Middle frontal gyrus (tissue), 1 donor: ENCODE measurements around the gene TIMM8B.
"Not testable (repeated sequence)": the region's sequence is repeated elsewhere in the genome, so short reads cannot be mapped to it uniquely, and the experiment has no call there.

ENCODE experiments used
- DNase-seq: peaks from one replicate; pipeline ENCODE4 v3.0.0-alpha.2; 2015; ENCODE audit warnings: low spot score; ENCODE audit errors: extremely low spot score

TIMM8B gene

DNA sequence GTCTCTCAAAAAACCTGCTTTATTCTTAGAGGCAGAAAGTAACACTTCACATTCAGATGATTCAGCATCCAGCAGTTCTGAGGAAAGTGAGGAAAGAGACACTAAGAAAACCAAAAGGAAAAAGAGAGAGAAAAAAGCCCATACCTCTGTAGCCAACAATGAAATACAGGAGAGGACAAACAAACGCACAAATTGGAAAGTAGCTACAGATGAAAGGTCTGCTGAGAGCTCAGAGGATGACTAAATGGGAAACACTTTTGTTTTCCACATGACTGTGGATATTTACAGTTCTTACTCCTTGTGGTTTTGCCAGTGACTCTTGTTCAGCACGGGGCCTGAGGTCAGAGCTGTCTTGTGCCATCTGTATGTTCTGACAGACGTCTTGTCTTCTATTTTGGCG is 3.8 kb downstream of the TIMM8B start:
- no peak for DNase-seq

DNA sequence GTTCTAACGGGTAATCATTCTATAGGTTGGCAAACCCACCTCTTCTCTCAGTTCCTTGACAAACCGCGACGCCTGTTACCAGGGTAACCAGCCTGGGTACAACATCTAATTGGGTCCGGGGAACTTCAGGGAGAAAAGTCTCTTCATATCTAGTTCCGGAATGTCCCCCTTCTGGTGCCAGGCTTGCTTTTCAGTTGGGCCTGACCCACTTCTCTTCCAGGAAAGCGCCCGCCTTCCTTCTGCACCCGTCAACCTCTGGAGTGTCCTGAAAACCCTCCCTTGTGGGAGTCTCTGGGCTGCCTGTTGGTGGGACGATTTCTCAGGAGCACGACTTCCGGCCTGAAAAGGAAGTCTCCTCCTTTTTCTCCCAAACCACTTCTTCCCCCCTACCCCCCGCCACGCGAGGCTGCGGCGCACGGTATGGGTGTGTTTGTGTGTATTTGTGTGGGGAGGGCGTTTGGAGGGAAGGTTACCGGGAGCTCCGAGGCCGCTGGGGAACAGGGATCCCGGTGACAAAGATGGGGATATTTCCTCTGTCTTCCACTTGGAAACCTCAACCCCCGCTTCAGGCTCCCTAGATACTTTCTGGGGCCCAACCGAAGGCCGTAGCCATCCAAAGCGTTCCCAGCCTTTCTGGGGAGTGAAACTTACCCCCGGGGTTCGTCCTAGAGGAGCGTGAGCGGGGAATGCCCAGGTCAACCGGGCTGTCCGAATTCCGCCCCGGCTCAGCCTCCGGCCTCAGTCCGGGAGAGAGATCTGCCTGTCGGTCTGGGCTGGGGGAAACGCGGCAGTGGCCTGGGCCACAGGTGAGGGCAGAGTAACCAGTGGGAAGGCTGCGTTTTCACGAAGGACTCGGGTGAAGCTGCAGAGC is 12.4 kb downstream of the TIMM8B start, which contains the start of the genes NKAPD1 and PIH1D2:
Gene NKAPD1 (plus strand): TSS at position 359 of the 871 bp plus-strand sequence. CDS start 1,276 bp downstream, outside the sequence.
Gene PIH1D2 (minus strand): TSS at position 77 of the 871 bp plus-strand sequence. CDS start 843 bp downstream, outside the sequence.
- peak; percentile 40 for DNase-seq

DNA sequence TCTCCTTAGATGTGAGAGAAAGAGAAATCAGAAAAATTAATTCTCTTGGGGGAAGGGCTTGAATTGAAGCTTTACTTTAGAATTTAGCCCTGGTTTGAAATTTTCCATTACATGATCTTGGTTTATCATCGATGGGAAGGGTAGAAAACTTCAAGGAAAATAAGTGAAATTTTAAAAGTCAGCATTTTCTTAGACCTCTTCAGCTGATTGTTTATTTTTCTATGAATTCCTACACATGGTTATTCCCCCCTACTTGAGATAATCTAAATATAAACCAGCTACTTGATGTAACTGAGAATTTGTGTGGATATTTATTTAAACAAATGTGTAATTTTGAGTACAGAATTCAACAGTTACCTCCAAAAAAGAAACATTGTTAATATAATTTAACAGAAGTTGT is 23.6 kb downstream of the TIMM8B start:
- DNase-seq, result no peak

- DNase-seq, result no peak
Measured at GRCh38 chr11:112058103-112058502, 28.5 kb downstream of the TIMM8B start.

DNA sequence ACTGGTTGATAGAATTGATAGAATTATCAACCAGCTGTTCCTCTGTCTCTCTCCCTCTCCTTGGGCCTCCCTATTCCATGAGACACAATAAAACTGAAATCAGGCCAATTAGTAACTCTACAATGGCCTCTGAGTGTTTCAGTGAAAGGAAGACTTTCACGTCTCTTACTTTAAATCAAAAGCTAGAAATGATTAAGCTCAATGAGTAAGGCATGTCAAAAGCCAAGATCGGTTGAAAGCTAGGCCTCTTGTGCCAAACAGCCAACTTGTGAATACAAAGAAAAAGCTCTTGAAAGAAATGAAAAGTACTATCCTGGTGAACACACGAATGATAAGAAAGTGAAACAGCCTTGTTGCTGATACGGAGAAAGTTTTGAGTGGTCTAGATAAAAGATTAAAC is 29.4 kb downstream of the TIMM8B start:
- DNase-seq, result no peak

GRCh38 chr11:112051768-112052167 is 34.8 kb downstream of the TIMM8B start:
- no peak for DNase-seq

DNA sequence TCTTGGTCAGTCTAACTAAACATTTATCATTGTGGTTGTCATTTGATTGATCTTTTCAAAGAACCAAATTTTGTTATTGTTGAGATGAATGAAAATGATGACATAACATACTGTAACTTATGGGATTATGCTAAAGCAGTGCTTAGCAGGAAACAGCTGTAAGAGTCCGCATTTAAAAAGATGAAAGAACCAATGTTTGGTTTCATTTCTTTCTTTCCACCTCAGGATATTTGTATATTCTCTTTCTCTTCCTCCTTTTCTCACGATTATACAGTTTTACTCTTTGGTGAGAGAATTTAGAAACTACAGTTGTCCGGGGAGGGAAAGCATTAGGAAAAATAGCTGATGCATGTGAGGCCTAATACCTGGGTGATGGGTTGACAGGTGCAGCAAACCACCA is 35.8 kb downstream of the TIMM8B start:
- no peak for DNase-seq

DNA sequence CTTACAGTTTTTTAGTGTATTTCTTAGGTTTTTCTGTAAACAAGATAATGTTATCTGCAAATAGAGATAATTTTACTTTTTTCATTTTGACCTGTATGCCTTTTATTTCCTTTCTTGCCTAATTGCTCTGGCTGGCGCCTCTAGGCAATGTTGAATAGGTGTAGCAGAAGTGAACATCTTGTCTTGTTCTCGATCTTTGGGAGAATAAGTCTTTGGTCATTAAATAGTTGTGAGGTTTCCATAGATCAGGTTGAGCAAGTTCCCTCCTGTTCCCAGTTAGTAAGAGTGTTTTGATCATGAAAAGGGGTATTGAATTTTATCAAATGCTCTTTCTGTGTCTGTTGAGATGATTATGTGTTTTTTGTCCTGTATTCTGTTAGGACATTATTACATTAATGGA is 36.8 kb downstream of the TIMM8B start:
- no peak for DNase-seq

GRCh38 chr11:112048256-112048655 is 38.3 kb downstream of the TIMM8B start:
- not testable (repeated sequence) for DNase-seq

GRCh38 chr11:112046647-112047046 is 39.9 kb downstream of the TIMM8B start:
- DNase-seq, result not testable (repeated sequence)

DNA sequence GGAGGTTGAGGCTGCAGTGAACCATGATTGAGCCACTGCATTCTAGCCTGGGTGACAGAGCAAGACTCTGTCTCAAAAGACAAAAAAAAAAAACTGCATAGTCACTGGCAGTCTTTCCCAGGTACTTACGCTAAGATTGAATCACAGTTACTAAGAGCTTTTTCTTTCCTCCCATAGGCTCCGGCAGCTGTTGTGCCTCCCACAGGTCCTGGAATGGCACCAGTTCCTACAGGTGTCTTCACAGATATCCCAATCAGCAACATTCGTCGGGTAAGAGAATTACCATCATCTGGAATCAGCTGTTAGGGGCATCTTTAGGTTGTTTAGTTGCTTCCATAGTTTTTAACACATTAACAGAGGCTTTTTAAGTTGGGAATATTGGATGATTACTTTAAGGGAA is 41.6 kb downstream of the TIMM8B start:
- DNase-seq, result no peak

GRCh38 chr11:112042961-112043304 is 43.6 kb downstream of the TIMM8B start:
- no peak for DNase-seq

GRCh38 chr11:112042161-112042960 is 44.2 kb downstream of the TIMM8B start:
- DNase-seq, result no peak

GRCh38 chr11:112037527-112037926 is 49.0 kb downstream of the TIMM8B start:
- no peak for DNase-seq
